HEK293 (cell line): Measurements from ENCODE around the gene NTN5.

Experiments used
- KLF10 ChIP-seq: fragments of 450-650 bp; IDR thresholded peaks from 2 replicates; pipeline ENCODE4 v1.5.1; 2018; ENCODE audit warnings: missing biosample characterization, mild to moderate bottlenecking, missing genetic modification characterization
- KLF16 ChIP-seq: fragments of 450-650 bp; formaldehyde crosslinking; IDR thresholded peaks from 2 replicates; pipeline ENCODE4 v1.5.1; 2017; ENCODE audit warnings: missing biosample characterization, missing genetic modification characterization
- KLF17 ChIP-seq: fragments of 450-650 bp; formaldehyde crosslinking; IDR thresholded peaks from 2 replicates; pipeline ENCODE4 v1.5.1; 2016; ENCODE audit warnings: missing biosample characterization, missing genetic modification characterization
- PATZ1 ChIP-seq: fragments of 450-650 bp; formaldehyde crosslinking; IDR thresholded peaks from 2 replicates; pipeline ENCODE4 v1.5.1; 2016; ENCODE audit warnings: missing biosample characterization, missing genetic modification characterization
- PRDM2 ChIP-seq: fragments of 450-650 bp; formaldehyde crosslinking; IDR thresholded peaks from 2 replicates; pipeline ENCODE4 v1.5.1; 2016; ENCODE audit warnings: missing biosample characterization, missing genetic modification characterization, borderline replicate concordance
- PRDM4 ChIP-seq: fragments of 450-650 bp; formaldehyde crosslinking; IDR thresholded peaks from 2 replicates; pipeline ENCODE4 v1.5.1; 2017; ENCODE audit warnings: missing biosample characterization, missing genetic modification characterization
- SALL2 ChIP-seq: fragments of 450-650 bp; formaldehyde crosslinking; IDR thresholded peaks from 2 replicates; pipeline ENCODE4 v1.5.0; 2017; ENCODE audit warnings: missing biosample characterization, mild to moderate bottlenecking, missing genetic modification characterization, borderline replicate concordance
- SETDB1 ChIP-seq: IDR thresholded peaks from one replicate; pipeline ENCODE4 v1.6.1; 2017; ENCODE audit warnings: mild to moderate bottlenecking, low read length, moderate library complexity, mixed read lengths; ENCODE audit not compliant: insufficient read length
- ZNF133 ChIP-seq: fragments of 450-650 bp; formaldehyde crosslinking; IDR thresholded peaks from 2 replicates; pipeline ENCODE4 v1.5.1; 2016; ENCODE audit warnings: missing biosample characterization, missing genetic modification characterization
- ZNF146 ChIP-seq: fragments of 450-650 bp; formaldehyde crosslinking; IDR thresholded peaks from 2 replicates; pipeline ENCODE4 v1.5.1; 2016; ENCODE audit warnings: missing biosample characterization, missing genetic modification characterization
- ZNF280D ChIP-seq: fragments of 450-650 bp; formaldehyde crosslinking; IDR thresholded peaks from 2 replicates; pipeline ENCODE4 v1.5.1; 2016; ENCODE audit warnings: missing biosample characterization, missing genetic modification characterization
- ZNF335 ChIP-seq: fragments of 450-650 bp; formaldehyde crosslinking; conservative IDR thresholded peaks from 2 replicates; pipeline ENCODE4 v1.5.1; 2016; ENCODE audit warnings: missing biosample characterization, missing genetic modification characterization
- ZNF350 ChIP-seq: fragments of 450-650 bp; formaldehyde crosslinking; IDR thresholded peaks from 2 replicates; pipeline ENCODE4 v1.5.0; 2017; ENCODE audit warnings: missing biosample characterization, mild to moderate bottlenecking, missing genetic modification characterization
- ZNF404 ChIP-seq: fragments of 450-650 bp; formaldehyde crosslinking; IDR thresholded peaks from 2 replicates; pipeline ENCODE4 v1.5.1; 2017; ENCODE audit warnings: missing biosample characterization, missing genetic modification characterization
- ZNF423 ChIP-seq: fragments of 450-650 bp; formaldehyde crosslinking; IDR thresholded peaks from 2 replicates; pipeline ENCODE4 v1.5.1; 2016; ENCODE audit warnings: missing biosample characterization, missing genetic modification characterization
- ZNF549 ChIP-seq: fragments of 450-650 bp; IDR thresholded peaks from 2 replicates; pipeline ENCODE4 v1.5.1; 2018; ENCODE audit warnings: missing biosample characterization, missing genetic modification characterization, mild to moderate bottlenecking, inconsistent platforms, moderate library complexity
- ZNF585B ChIP-seq: fragments of 450-650 bp; formaldehyde crosslinking; IDR thresholded peaks from 2 replicates; pipeline ENCODE4 v1.5.1; 2016; ENCODE audit warnings: missing biosample characterization, missing genetic modification characterization
- ZNF692 ChIP-seq: fragments of 450-650 bp; formaldehyde crosslinking; IDR thresholded peaks from 2 replicates; pipeline ENCODE4 v1.5.1; 2016; ENCODE audit warnings: missing biosample characterization, missing genetic modification characterization
- ZNF704 ChIP-seq: fragments of 450-650 bp; formaldehyde crosslinking; IDR thresholded peaks from 2 replicates; pipeline ENCODE4 v1.5.1; 2016; ENCODE audit warnings: missing biosample characterization, missing genetic modification characterization
- ZNF791 ChIP-seq: fragments of 450-650 bp; formaldehyde crosslinking; IDR thresholded peaks from 2 replicates; pipeline ENCODE4 v1.5.1; 2016; ENCODE audit warnings: missing biosample characterization, missing genetic modification characterization
- ZNF837 ChIP-seq: fragments of 450-650 bp; formaldehyde crosslinking; IDR thresholded peaks from 2 replicates; pipeline ENCODE4 v1.5.1; 2016; ENCODE audit warnings: missing biosample characterization, missing genetic modification characterization

Gene NTN5

GRCh38 chr19:48634424-48635262 lies 38.2 kb downstream of the NTN5 start (continued):
- TF ChIP-seq PRDM4 (tag by site-specific recombination) (peak; percentile 57), ZNF404 (tag by site-specific recombination) (no peak), ZNF704 (no peak), KLF17 (tag by site-specific recombination) (peak; percentile 32; the same call in 1 of the 2 replicates), ZNF133 (no peak), ZNF335 (tag by site-specific recombination) (peak; percentile 84), ZNF837 (tag by site-specific recombination) (no peak), ZNF280D (tag by site-specific recombination) (no peak), PATZ1 (tag by site-specific recombination) (peak; percentile 95), ZNF549 (tag by site-specific recombination) (no peak), SALL2 (tag by site-specific recombination) (no peak), SETDB1 (no peak), KLF16 (tag by site-specific recombination) (peak; percentile 89), ZNF791 (tag by site-specific recombination) (no peak), ZNF146 (tag by site-specific recombination) (no peak), ZNF423 (peak; percentile 53; the same call in 1 of the 2 replicates), ZNF585B (tag by site-specific recombination) (no peak), ZNF692 (tag by site-specific recombination) (peak; percentile 58; the same call in 1 of the 2 replicates), ZNF350 (no peak), KLF10 (tag by site-specific recombination) (peak; percentile 87), PRDM2 (tag by site-specific recombination) (no peak)
